HUES6 (cell line): ENCODE results near the gene NXPH1.

ENCODE experiments used
- H3K27ac ChIP-seq: 2 replicates; pipeline ENCODE4 v1.7.0; 2013; ENCODE audit warnings: low read depth, mild to moderate bottlenecking, low read length, inconsistent platforms
- H3K27me3 ChIP-seq: 2 replicates; pipeline ENCODE4 v1.6.1; 2013; ENCODE audit warnings: low read length; ENCODE audit not compliant: control insufficient read depth, insufficient read depth
- H3K36me3 ChIP-seq: 2 replicates; pipeline ENCODE4 v1.6.1; 2013; ENCODE audit warnings: low read length; ENCODE audit not compliant: control insufficient read depth, insufficient read depth
- H3K4me1 ChIP-seq: 2 replicates; pipeline ENCODE4 v1.6.1; 2013; ENCODE audit warnings: low read length; ENCODE audit not compliant: control insufficient read depth, insufficient read depth
- H3K4me3 ChIP-seq: 2 replicates; pipeline ENCODE4 v1.5.1; 2013; ENCODE audit warnings: low read depth, low read length
- H3K9ac ChIP-seq: one replicate; pipeline ENCODE4 v1.6.1; 2013; ENCODE audit warnings: mild to moderate bottlenecking, low read length
- H3K9me3 ChIP-seq: 2 replicates; pipeline ENCODE4 v1.6.1; 2013; ENCODE audit warnings: low read depth, low read length; ENCODE audit not compliant: control insufficient read depth, insufficient read depth

NXPH1 gene

DNA sequence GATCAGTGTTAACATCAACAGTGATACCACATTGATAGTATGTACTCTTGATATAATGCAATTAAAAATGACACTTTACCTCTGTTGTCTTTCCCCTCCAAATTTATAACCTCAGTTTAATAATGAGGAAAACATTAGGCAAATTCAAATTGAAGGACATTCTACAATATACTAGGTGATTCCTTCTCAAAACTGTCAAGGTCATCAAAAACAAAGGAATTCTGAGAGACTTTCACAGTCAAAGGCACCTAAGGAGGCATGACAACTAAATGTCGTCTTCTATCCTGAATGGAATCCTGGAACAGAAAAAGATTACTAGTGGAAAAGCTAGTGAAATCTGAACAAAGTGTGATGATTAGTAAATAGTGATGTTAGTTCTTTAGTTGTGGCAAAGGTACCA, 22.3 kb upstream of the NXPH1 start:
- H3K36me3 ChIP-seq: no peaks in the 10 kb centered on the region
- H3K9me3 ChIP-seq: no peaks in the 10 kb centered on the region
- H3K27me3 ChIP-seq: no peaks in the 10 kb centered on the region
- H3K27ac ChIP-seq: no peak overlapping the region
- H3K4me3 ChIP-seq: no peak overlapping the region
- no peak overlapping the region for H3K9ac ChIP-seq
- 0 out of 2 replicates have a peak, but pooled peaks cover 4% of the 10 kb centered on the region for H3K4me1 ChIP-seq

- no peaks in the 10 kb centered on the region for H3K36me3 ChIP-seq
- no peak overlapping the region for H3K4me3 ChIP-seq
- no peak overlapping the region for H3K27ac ChIP-seq
- H3K9ac ChIP-seq: no peak overlapping the region
- H3K9me3 ChIP-seq: no peaks in the 10 kb centered on the region
- no peaks in the 10 kb centered on the region for H3K27me3 ChIP-seq
- H3K4me1 ChIP-seq: 0 out of 2 replicates have a peak, but pooled peaks cover 4% of the 10 kb centered on the region
These were observed 19.8 kb upstream of the NXPH1 start for GRCh38 chr7:8413600-8413999.

DNA sequence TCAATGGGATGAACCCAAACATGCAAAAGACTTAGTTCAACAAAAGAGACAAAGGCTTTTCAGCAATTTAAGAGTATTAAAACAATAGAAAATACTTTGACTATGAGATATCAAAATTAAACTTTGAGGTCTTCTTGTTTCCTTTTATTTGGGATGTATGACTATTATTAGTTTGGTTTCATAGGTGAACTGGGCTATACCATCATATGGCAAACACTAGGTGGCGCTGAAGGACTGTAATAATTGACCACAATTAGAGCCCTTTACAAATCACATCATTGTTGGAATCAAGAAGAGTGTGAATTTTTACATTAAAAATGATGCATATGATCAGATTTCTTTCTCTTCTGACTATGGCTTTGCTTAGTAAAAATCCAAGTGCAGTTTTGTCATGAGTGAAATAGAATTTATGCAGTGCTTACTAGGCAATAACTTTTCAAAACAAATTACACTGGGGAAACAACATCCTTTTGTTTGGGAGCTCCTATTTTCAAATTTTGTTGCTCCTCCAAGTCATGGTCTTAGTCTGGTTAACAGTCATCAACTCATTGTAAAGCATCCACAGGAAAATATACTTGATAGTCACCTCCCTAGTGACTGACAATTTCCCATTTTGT, 14.7 kb upstream of the NXPH1 start:
- no peak overlapping the region for H3K9ac ChIP-seq
- H3K9me3 ChIP-seq: no peaks in the 10 kb centered on the region
- no peaks in the 10 kb centered on the region; the same call in 1 of the 2 replicates for H3K27me3 ChIP-seq
- no peak overlapping the region for H3K27ac ChIP-seq
- H3K4me3 ChIP-seq: no peak overlapping the region
- H3K4me1 ChIP-seq: 0 out of 2 replicates have a peak, but pooled peaks cover under 1% of the 10 kb centered on the region
- no peaks in the 10 kb centered on the region for H3K36me3 ChIP-seq

- H3K27ac ChIP-seq: no peak overlapping the region
- H3K36me3 ChIP-seq: no peaks in the 10 kb centered on the region
- no peak overlapping the region for H3K4me3 ChIP-seq
- H3K4me1 ChIP-seq: no peaks in the 10 kb centered on the region
- no peaks in the 10 kb centered on the region for H3K9me3 ChIP-seq
- no peak overlapping the region for H3K9ac ChIP-seq
- H3K27me3 ChIP-seq: peaks cover 14% of the 10 kb centered on the region
These were observed 11.2 kb upstream of the NXPH1 start for GRCh38 chr7:8422177-8422576.

GRCh38 chr7:8423057-8423456, 10.4 kb upstream of the NXPH1 start:
- no peaks in the 10 kb centered on the region for H3K9me3 ChIP-seq
- no peaks in the 10 kb centered on the region for H3K36me3 ChIP-seq
- H3K4me3 ChIP-seq: no peak overlapping the region
- H3K27me3 ChIP-seq: peaks cover 21% of the 10 kb centered on the region
- no peaks in the 10 kb centered on the region for H3K4me1 ChIP-seq
- H3K9ac ChIP-seq: no peak overlapping the region
- no peak overlapping the region for H3K27ac ChIP-seq

DNA sequence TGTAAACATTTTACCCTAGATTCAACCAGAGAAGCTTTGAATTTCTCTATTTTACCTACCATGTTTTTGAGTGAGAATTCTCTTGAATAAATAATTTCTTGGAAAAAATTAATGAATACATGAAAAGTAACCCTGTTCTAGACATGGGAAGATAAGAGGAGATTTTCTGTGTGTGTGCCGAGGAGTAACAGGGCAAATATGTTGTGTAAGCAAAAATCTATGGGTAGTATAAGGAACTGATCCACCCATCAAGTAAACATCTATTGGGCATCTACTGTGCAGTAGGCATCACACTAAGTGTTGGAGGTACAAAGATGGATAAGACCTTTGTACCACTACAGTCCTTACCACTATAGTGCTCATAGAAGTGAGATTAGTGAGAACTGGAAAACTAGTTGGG, 8.2 kb upstream of the NXPH1 start:
- no peaks in the 10 kb centered on the region for H3K36me3 ChIP-seq

GRCh38 chr7:8430643-8431042, 2.8 kb upstream of the NXPH1 start:
- H3K4me1 ChIP-seq: peaks cover 6% of the 10 kb centered on the region; the same call in 1 of the 2 replicates

More for the DNA sequence above, 8.2 kb upstream of the NXPH1 start:
- Histone ChIP-seq H3K27ac (no peak overlapping the region), H3K4me1 (no peaks in the 10 kb centered on the region), H3K27me3 (peaks cover 37% of the 10 kb centered on the region), H3K4me3 (no peak overlapping the region), H3K9ac (no peak overlapping the region), H3K9me3 (no peaks in the 10 kb centered on the region)

DNA sequence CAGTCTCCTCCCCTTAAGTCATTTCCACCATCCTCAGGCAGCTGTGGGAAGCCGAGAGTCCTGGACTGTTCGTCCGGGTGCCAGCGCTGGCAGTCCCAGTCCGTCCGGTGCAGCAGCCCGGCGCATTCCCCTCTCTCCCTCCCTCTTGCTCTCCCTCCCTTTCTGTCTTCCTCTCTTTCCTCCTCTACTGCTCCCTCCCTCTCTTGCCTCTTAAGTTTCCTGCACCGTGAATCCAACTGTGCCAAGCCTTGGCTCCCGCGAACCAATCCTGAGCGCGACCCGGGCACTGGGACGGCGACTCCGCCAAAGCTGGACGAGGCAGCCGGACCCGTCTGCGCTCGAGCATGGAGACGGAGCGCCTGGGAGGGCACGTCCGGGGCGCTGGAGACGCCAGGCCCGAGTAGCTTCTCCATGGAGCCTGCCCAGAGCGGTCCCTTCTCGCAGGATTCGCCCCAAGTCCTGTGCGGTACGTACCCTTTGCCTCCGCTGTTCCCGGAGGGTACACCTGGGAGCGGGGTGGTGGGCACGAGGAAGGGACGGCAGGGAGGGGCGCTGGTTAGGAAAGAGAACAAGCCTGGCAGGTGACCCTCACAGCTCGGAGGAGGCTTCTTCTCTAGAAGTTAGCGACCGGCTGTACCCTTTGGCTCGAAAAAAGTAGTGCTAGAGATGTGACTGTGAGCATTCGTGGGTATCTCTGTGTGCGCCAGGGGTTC, 1.0 kb downstream of the NXPH1 start:
- H3K4me1 ChIP-seq: peaks cover 12% of the 10 kb centered on the region; the same call in 1 of the 2 replicates
- no peaks in the 10 kb centered on the region for H3K36me3 ChIP-seq
- H3K9me3 ChIP-seq: no peaks in the 10 kb centered on the region
- no peak overlapping the region for H3K27ac ChIP-seq
- peak overlapping the region; percentile 63 for H3K4me3 ChIP-seq
- peaks cover 98% of the 10 kb centered on the region for H3K27me3 ChIP-seq
- H3K9ac ChIP-seq: no peak overlapping the region

More at GRCh38 chr7:8430643-8431042, 2.8 kb upstream of the NXPH1 start:
- Histone ChIP-seq H3K36me3 (no peaks in the 10 kb centered on the region), H3K27me3 (peaks cover 89% of the 10 kb centered on the region), H3K9ac (no peak overlapping the region), H3K4me3 (no peak overlapping the region), H3K27ac (no peak overlapping the region), H3K9me3 (no peaks in the 10 kb centered on the region)

DNA sequence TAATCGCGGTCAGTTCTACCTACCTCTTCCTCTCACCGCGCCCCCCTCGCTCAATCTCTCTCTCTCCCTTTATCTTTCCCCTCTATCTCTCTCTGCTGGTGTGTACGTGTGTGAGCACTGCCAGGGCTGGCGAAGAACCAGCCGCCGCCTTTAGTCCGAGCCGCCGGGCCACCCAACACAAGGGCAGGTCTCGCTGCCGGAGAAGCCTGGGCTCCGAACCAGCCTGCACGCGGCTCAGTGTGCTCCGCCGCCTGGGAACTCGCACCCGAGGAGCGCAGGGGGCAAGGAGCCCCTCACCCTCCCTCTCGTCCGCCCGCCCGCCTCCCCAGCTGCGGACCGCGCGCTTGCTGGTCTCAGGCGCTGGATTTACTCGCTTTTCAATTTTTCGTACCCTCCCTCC, 1.7 kb downstream of the NXPH1 start:
- no peaks in the 10 kb centered on the region for H3K9me3 ChIP-seq
- peaks cover 100% of the 10 kb centered on the region for H3K27me3 ChIP-seq
- H3K27ac ChIP-seq: no peak overlapping the region
- H3K4me1 ChIP-seq: peaks cover 12% of the 10 kb centered on the region; the same call in 1 of the 2 replicates
- H3K9ac ChIP-seq: no peak overlapping the region
- no peaks in the 10 kb centered on the region for H3K36me3 ChIP-seq
- peak overlapping the region; percentile 63 for H3K4me3 ChIP-seq

GRCh38 chr7:8435590-8436545, 2.5 kb downstream of the NXPH1 start:
- H3K4me3 ChIP-seq: peak overlapping the region; percentile 63
- peaks cover 100% of the 10 kb centered on the region for H3K27me3 ChIP-seq
- no peaks in the 10 kb centered on the region for H3K36me3 ChIP-seq
- H3K9ac ChIP-seq: no peak overlapping the region
- H3K4me1 ChIP-seq: peaks cover 13% of the 10 kb centered on the region; the same call in 1 of the 2 replicates
- H3K27ac ChIP-seq: no peak overlapping the region
- no peaks in the 10 kb centered on the region for H3K9me3 ChIP-seq
